SK-N-SH (cell line): ENCODE measurements around the gene NT5C. TPM values are rescaled to one million over a fixed set of nuclear protein-coding genes. Genes with fewer than 3 reads are reported as not detected.

ENCODE experiments used
- CTCF ChIA-PET: fragments of 300-600, 350-600 bp; formaldehyde crosslinking; extraction: SDS; loops from one replicate; lab custom pipeline; 2021; lab: Yijun Ruan, JAX
- POLR2A ChIA-PET: fragments of 350-600 bp; sonication (Branson Sonifier 250); formaldehyde crosslinking; extraction: SDS; loops from one replicate; lab custom pipeline; 2020; ENCODE audit warnings: antibody characterized with exemption, inconsistent platforms; lab: Yijun Ruan, JAX
- DNase-seq: peaks from one replicate; pipeline ENCODE4 v3.0.0; 2012
- H2AFZ ChIP-seq: fragments of 200-600 bp; sonication (generic); 2 replicates; pipeline ENCODE4 v1.8.1; 2016; ENCODE audit warnings: antibody characterized with exemption, mild to moderate bottlenecking, low read depth
- H3F3A ChIP-seq: fragments of 200-600 bp; sonication (generic); replicated peaks from 2 replicates; pipeline ENCODE3; 2016; ENCODE audit warnings: antibody characterized with exemption, mild to moderate bottlenecking; ENCODE audit not compliant: insufficient read depth
- H3K27ac ChIP-seq, 2 experiments: fragments of 200-500 bp in 1 of 2; fragments of 200-600 bp in 1 of 2; sonication (Bioruptor generic) in 1 of 2; sonication (generic), shearing (Covaris generic) in 1 of 2; 2 replicates each; pipeline versions ENCODE4 v1.5.1 to v1.6.1; 2014 to 2016; ENCODE audit warnings: low read depth in 2 of 2, inconsistent platforms in 1 of 2, low read length in 1 of 2, mild to moderate bottlenecking in 1 of 2, mixed read lengths in 1 of 2
- H3K27me3 ChIP-seq: fragments of 200-600 bp; sonication (generic), shearing (Covaris generic); 2 replicates; pipeline ENCODE4 v1.6.1; 2016; ENCODE audit warnings: mixed run types; ENCODE audit not compliant: insufficient read depth
- H3K36me3 ChIP-seq, 2 experiments: fragments of 200-500 bp in 1 of 2; fragments of 200-600 bp in 1 of 2; sonication (Bioruptor generic) in 1 of 2; sonication (generic) in 1 of 2; replicated peaks in 1 of 2; 2 replicates each; pipeline versions ENCODE3 to v1.5.1; 2014 to 2016; ENCODE audit warnings: low read length in 1 of 2, mild to moderate bottlenecking in 1 of 2; ENCODE audit not compliant: insufficient read depth in 2 of 2, control insufficient read depth in 1 of 2
- H3K4me1 ChIP-seq, 2 experiments: fragments of 200-500 bp in 1 of 2; fragments of 200-600 bp in 1 of 2; sonication (Bioruptor generic) in 1 of 2; sonication (generic), shearing (Covaris generic) in 1 of 2; 2 replicates each; pipeline versions ENCODE4 v1.5.1 to v1.6.1; 2014 to 2016; ENCODE audit warnings: low read depth in 1 of 2, low read length in 1 of 2, mixed run types in 1 of 2; ENCODE audit not compliant: insufficient read depth in 2 of 2, control insufficient read depth in 1 of 2
- H3K4me2 ChIP-seq: fragments of 200-600 bp; sonication (generic), shearing (Covaris generic); 2 replicates; pipeline ENCODE4 v1.6.1; 2017; ENCODE audit warnings: mixed run types
- H3K4me3 ChIP-seq, 2 experiments: fragments of 200-500 bp in 1 of 2; fragments of 200-600 bp in 1 of 2; sonication (Bioruptor generic) in 1 of 2; sonication (generic), shearing (Covaris generic) in 1 of 2; 2 replicates each; pipeline versions ENCODE4 v1.5.1 to v1.8.1; 2014 to 2016; ENCODE audit warnings: low read depth in 2 of 2, inconsistent platforms in 1 of 2, low read length in 1 of 2, mild to moderate bottlenecking in 1 of 2, mixed read lengths in 1 of 2, moderate library complexity in 1 of 2
- H3K79me2 ChIP-seq: fragments of 200-600 bp; sonication (generic); 2 replicates; pipeline ENCODE4 v1.8.1; 2017; ENCODE audit warnings: mild to moderate bottlenecking; ENCODE audit not compliant: insufficient read depth
- H3K9ac ChIP-seq: fragments of 200-600 bp; sonication (generic); 2 replicates; pipeline ENCODE4 v1.6.1; 2017; ENCODE audit warnings: mixed run types
- H3K9me2 ChIP-seq: fragments of 200-600 bp; sonication (generic); 2 replicates; pipeline ENCODE4 v1.6.1; 2017; ENCODE audit warnings: mixed run types
- H3K9me3 ChIP-seq: fragments of 200-600 bp; sonication (generic); 2 replicates; pipeline ENCODE4 v1.6.1; 2017; ENCODE audit warnings: mixed run types, mild to moderate bottlenecking, moderate library complexity
- H4K20me1 ChIP-seq: fragments of 200-600 bp; sonication (generic); 2 replicates; pipeline ENCODE4 v1.6.1; 2017; ENCODE audit warnings: mild to moderate bottlenecking, mixed run types; ENCODE audit not compliant: insufficient read depth
- POLR2AphosphoS5 ChIP-seq: IDR thresholded peaks from 2 replicates; pipeline ENCODE4 v1.6.1; 2012; ENCODE audit warnings: low read depth, low read length
- RXRA ChIP-seq: IDR thresholded peaks from 2 replicates; pipeline ENCODE4 v1.4.0; 2012; ENCODE audit warnings: low read depth, mild to moderate bottlenecking, borderline replicate concordance
- WGBS: methylation state at CpG from one replicate; pipeline ENCODE4 v1.1.6; 2017; ENCODE audit warnings: low lambda C conversion rate; 5-methylcytosine and 5-hydroxymethylcytosine counted together
- polyA plus RNA-seq, 3 experiments: library from polyadenylated mRNA; depleted of rRNA; stranded (reverse); fragments of >200 nt; gene quantifications; 2 replicates each; pipeline ENCODE4 v1.2.3, GENCODE V29; 2012
- TF ChIP-seq, protein P1 (sequence below): fragments of 150-350 bp; IDR thresholded peaks from 2 replicates; pipeline ENCODE4 v1.6.1; 2016; ENCODE audit warnings: mild to moderate bottlenecking, low read depth, low read length
- TF ChIP-seq, protein P2 (sequence below): fragments of 200-600 bp; sonication (generic); IDR thresholded peaks from 2 replicates; pipeline ENCODE4 v1.6.1; 2017; ENCODE audit warnings: antibody characterized with exemption, mild to moderate bottlenecking, moderate library complexity

The NT5C gene
- polyA plus RNA-seq, 1 of the 3 experiments (the other 2 are of a cell fraction): 111 TPM

- H4K20me1 ChIP-seq: peaks cover 53% of the 10 kb centered on the region
- no peak for TF ChIP-seq RXRA
- peak; percentile 10; the same call in 1 of the 2 replicates for TF ChIP-seq POLR2AphosphoS5
- H3K9ac ChIP-seq: no peak overlapping the region
- H2AFZ ChIP-seq: no peak overlapping the region
- peaks cover 46% of the 10 kb centered on the region for H3F3A ChIP-seq
- CTCF ChIA-PET: interaction anchor here (2.1 to 2.7 kb wide), 2 partner anchors 16 to 32 kb away, joined by 8 to 16 read pairs; partner anchors contain the start of gene NT5C
- H3K79me2 ChIP-seq: peaks cover 96% of the 10 kb centered on the region
- H3K27ac ChIP-seq: no peak overlapping the region
- H3K9me2 ChIP-seq: no peaks in the 10 kb centered on the region
- peaks cover 53 to 72% of the 10 kb centered on the region in 2 experiments for H3K36me3 ChIP-seq
- no peaks in the 10 kb centered on the region; a peak in 2 of 4 replicates for H3K4me1 ChIP-seq
- H3K27me3 ChIP-seq: no peaks in the 10 kb centered on the region
- POLR2A ChIA-PET: no interaction called here
- no peak overlapping the region for H3K4me3 ChIP-seq
- H3K9me3 ChIP-seq: no peaks in the 10 kb centered on the region
- WGBS: 87% methylated on average over 3 of the region's 3 CpGs
- no peak overlapping the region for H3K4me2 ChIP-seq
- no peak for DNase-seq
These were observed 15.1 kb upstream of the NT5C start for GRCh38 chr17:75146592-75146991.

GRCh38 chr17:75144816-75145512, 13.4 kb upstream of the NT5C start:
- H3K4me1 ChIP-seq: no peaks in the 10 kb centered on the region; a peak in 1 of 4 replicates
- H3K9me3 ChIP-seq: no peaks in the 10 kb centered on the region
- ChIA-PET POLR2A (interaction anchor here (2.1 kb wide), 1 partner anchor 9 kb away, joined by 14 read pairs; the partner anchor contains the start of gene JPT1), CTCF (interaction anchor here (0.8 to 2.1 kb wide), 8 partner anchors 8 to 57 kb away, joined by 3 to 16 read pairs (median 6); partner anchors contain the start of gene NT5C)
- H3K27me3 ChIP-seq: no peaks in the 10 kb centered on the region
- no peak overlapping the region for H3K4me3 ChIP-seq
- peaks cover 62% of the 10 kb centered on the region for H3F3A ChIP-seq
- H3K9ac ChIP-seq: no peak overlapping the region
- DNase-seq: no peak
- no peak overlapping the region for H2AFZ ChIP-seq
- H4K20me1 ChIP-seq: peaks cover 44% of the 10 kb centered on the region
- no peak overlapping the region for H3K4me2 ChIP-seq
- peaks cover 60 to 89% of the 10 kb centered on the region in 2 experiments for H3K36me3 ChIP-seq
- TF ChIP-seq, protein P1, sequence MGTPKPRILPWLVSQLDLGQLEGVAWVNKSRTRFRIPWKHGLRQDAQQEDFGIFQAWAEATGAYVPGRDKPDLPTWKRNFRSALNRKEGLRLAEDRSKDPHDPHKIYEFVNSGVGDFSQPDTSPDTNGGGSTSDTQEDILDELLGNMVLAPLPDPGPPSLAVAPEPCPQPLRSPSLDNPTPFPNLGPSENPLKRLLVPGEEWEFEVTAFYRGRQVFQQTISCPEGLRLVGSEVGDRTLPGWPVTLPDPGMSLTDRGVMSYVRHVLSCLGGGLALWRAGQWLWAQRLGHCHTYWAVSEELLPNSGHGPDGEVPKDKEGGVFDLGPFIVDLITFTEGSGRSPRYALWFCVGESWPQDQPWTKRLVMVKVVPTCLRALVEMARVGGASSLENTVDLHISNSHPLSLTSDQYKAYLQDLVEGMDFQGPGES: no peak
- TF ChIP-seq, protein P2, sequence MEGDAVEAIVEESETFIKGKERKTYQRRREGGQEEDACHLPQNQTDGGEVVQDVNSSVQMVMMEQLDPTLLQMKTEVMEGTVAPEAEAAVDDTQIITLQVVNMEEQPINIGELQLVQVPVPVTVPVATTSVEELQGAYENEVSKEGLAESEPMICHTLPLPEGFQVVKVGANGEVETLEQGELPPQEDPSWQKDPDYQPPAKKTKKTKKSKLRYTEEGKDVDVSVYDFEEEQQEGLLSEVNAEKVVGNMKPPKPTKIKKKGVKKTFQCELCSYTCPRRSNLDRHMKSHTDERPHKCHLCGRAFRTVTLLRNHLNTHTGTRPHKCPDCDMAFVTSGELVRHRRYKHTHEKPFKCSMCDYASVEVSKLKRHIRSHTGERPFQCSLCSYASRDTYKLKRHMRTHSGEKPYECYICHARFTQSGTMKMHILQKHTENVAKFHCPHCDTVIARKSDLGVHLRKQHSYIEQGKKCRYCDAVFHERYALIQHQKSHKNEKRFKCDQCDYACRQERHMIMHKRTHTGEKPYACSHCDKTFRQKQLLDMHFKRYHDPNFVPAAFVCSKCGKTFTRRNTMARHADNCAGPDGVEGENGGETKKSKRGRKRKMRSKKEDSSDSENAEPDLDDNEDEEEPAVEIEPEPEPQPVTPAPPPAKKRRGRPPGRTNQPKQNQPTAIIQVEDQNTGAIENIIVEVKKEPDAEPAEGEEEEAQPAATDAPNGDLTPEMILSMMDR: no peak
- no peaks in the 10 kb centered on the region for H3K9me2 ChIP-seq
- H3K79me2 ChIP-seq: peaks cover 96% of the 10 kb centered on the region
- WGBS: 88% methylated on average over 11 of the region's 11 CpGs
- H3K27ac ChIP-seq: no peak overlapping the region
